Subcutaneous adipose tissue (tissue), 4 donors: Measurements from ENCODE around the gene LDLRAD1. TPM values are rescaled to one million over a fixed set of nuclear protein-coding genes. Genes with fewer than 3 reads are reported as not detected.

Experiments
- CTCF ChIP-seq: fragments of 450-650 bp; IDR thresholded peaks from one replicate; pipeline ENCODE4 v1.5.1; 2016; ENCODE audit warnings: low read depth, mild to moderate bottlenecking, control low read depth, antibody characterized with exemption, moderate library complexity
- total RNA-seq, 4 donors: library from RNA; depleted of rRNA; stranded (reverse); fragments of >200 nt; gene quantifications; one replicate each; pipeline ENCODE4 v1.1.0, GENCODE V29; 2016

LDLRAD1 gene
- total RNA-seq = not detected

- TF ChIP-seq CTCF = no peak
These were observed at the start of gene LDLRAD1 for GRCh38 chr1:54017979-54018378. Gene LDLRAD1 (minus strand): TSS chr1:54018186. CDS start chr1:54018112, 74 bp downstream.

- TF ChIP-seq CTCF = no peak
These were observed 46.3 kb upstream of the LDLRAD1 start for GRCh38 chr1:54064299-54064698.

GRCh38 chr1:54054438-54054749, 36.4 kb upstream of the LDLRAD1 start:
- no peak for TF ChIP-seq CTCF

DNA sequence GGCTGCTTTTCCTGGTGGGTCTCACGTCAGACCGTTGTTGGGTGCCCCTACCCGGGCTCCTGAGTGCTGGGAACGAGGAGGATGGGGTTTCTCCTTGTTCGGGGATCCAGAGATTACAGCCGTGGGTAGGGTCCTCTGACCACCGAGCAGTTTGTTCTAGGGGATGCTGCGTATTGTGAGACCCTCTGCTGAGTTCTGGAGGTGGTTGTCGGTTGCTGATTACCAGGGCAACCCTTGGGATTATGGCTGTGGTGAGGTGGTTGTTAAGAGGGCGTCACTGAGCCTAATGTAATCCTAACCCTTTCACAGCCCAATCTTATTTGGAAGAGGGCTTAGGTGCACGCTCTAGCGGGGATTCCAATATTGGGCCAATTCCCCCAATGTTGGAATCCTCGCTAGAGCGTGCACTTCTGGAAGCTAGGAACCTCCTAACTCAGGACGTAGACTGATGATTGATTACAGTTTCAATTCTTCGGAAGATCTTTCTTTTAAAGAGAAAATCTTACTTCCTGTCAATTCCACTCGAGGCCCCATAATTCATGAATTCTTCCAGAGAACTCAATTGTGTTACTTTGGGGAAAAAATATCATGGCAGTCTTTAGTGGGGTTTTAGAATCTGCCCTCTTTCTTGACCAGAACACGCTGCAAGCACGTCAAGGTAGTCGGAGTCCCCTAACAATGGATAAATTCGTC, 35.9 kb upstream of the LDLRAD1 start:
- TF ChIP-seq CTCF = no peak

DNA sequence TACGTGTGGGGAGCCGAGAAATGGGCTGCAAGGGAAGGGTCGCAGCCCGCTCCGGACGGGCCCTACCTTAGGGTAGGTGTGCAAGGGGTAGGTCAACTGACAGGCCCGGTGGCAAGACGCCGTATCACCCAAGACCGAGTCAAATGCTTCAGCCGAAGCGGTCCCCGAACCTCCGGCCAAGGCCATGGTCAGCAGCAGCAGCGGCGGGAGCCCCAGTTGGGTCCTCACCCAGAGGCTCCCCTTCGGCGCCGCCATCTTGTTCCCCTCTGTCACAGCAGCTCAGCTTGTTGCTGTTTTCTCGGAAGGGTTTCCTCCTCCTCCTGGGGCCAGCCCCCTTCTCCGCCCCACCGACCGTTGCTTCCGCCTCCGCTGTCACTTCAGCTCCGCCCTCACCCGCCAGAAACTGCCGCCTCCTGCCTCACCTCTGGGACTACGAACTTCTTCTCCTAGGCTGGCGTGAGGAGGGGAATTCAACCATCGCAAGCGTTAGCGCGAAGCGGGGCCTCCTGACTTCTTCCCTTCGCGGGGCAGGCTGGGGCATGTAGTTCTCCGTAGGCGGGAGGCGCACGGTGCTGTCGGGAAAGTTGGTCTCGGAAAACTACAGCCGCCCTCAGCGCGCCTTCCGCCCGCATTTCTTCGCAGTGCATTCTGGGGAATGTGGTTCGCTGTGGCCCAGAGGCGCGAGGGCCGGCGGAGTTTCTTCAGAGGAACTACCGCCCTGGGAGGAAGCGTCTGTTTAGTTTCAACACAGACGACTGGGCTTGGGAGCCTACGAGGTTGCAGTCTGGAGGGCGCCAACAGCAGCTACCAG, 35.2 kb upstream of the LDLRAD1 start, which contains the start of the genes TCEANC2 and TMEM59:
TSS of gene TCEANC2 (plus strand) at position 675 of the 811 bp plus-strand sequence. CDS start 815 bp downstream, outside the sequence.
TSS of gene TMEM59 (minus strand) at position 271 of the 811 bp plus-strand sequence. CDS start at position 255, 16 bp downstream.
- no peak for TF ChIP-seq CTCF

DNA sequence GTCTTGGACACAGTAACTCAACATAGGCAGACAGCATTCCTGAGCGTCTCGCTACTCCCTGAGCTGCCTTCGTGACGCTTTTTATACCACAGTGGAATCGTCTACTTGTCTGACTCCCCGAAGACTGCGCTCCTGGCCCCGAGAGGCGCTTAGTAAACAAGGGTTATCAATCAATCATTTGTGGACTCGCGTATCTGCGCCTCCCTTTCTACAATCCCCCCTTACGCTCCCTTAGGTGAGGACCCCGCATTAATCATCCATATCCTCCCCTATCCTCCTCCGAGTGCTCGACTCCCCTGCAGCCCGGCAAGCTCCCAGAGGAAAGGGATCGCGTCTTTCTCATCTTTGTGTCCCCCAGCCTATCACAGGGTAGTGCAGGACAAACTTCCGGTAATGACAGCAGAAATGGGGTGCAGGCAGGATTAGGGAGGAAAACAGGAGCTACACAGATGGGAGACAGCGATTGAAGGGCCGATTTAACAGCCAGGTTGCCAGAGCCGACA, 34.5 kb upstream of the LDLRAD1 start:
- TF ChIP-seq CTCF = no peak

GRCh38 chr1:54051933-54052430, 34.0 kb upstream of the LDLRAD1 start:
- TF ChIP-seq CTCF = no peak
